GM19238 (cell line): ENCODE measurements around the gene PCGF5.
A peak's percentile ranks its signal among the peaks of the same experiment; 100 is the strongest.
"Not testable (repeated sequence)": the region's sequence is repeated elsewhere in the genome, so short reads cannot be mapped to it uniquely, and the experiment has no call there.

Experiments
- DNase-seq: peaks from one replicate; pipeline ENCODE4 v3.0.0; 2011; ENCODE audit warnings: low spot score; ENCODE audit not compliant: insufficient read length

PCGF5 gene

GRCh38 chr10:91220194-91220953 is at the start of gene PCGF5:
Gene PCGF5 (plus strand): TSS chr10:91220663. CDS start chr10:91222872, 2,209 bp downstream.
- peak; percentile 96 for DNase-seq

- no peak for DNase-seq
Measured at GRCh38 chr10:91171485-91171884, 49.0 kb upstream of the PCGF5 start.

GRCh38 chr10:91172348-91172747 is 48.1 kb upstream of the PCGF5 start:
- no peak for DNase-seq

- no peak for DNase-seq
Measured at GRCh38 chr10:91185239-91185875, 35.1 kb upstream of the PCGF5 start.

GRCh38 chr10:91187156-91187555 is 33.3 kb upstream of the PCGF5 start:
- DNase-seq = no peak

GRCh38 chr10:91188010-91188409 is 32.5 kb upstream of the PCGF5 start:
- not testable (repeated sequence) for DNase-seq

GRCh38 chr10:91188889-91189288 is 31.6 kb upstream of the PCGF5 start:
- no peak for DNase-seq

GRCh38 chr10:91190388-91190870 is 30.0 kb upstream of the PCGF5 start:
- no peak for DNase-seq

- DNase-seq = no peak
Measured at GRCh38 chr10:91190876-91191583, 29.4 kb upstream of the PCGF5 start.

- no peak for DNase-seq
Measured at GRCh38 chr10:91191584-91191919, 28.9 kb upstream of the PCGF5 start.

- DNase-seq = no peak
Measured at GRCh38 chr10:91194497-91195179, 25.8 kb upstream of the PCGF5 start.

GRCh38 chr10:91196268-91197048 is 24.0 kb upstream of the PCGF5 start:
- no peak for DNase-seq

GRCh38 chr10:91197127-91197526 is 23.3 kb upstream of the PCGF5 start:
- no peak for DNase-seq

GRCh38 chr10:91198781-91199180 is 21.7 kb upstream of the PCGF5 start:
- DNase-seq = no peak

- no peak for DNase-seq
Measured at GRCh38 chr10:91200314-91201212, 19.9 kb upstream of the PCGF5 start.

- DNase-seq = no peak
Measured at GRCh38 chr10:91201213-91201996, 19.1 kb upstream of the PCGF5 start.

- DNase-seq = no peak
Measured at GRCh38 chr10:91206427-91206826, 14.0 kb upstream of the PCGF5 start.

- no peak for DNase-seq
Measured at GRCh38 chr10:91206837-91207474, 13.5 kb upstream of the PCGF5 start.

GRCh38 chr10:91208642-91209041 is 11.8 kb upstream of the PCGF5 start:
- no peak for DNase-seq
